ENCODE results near the gene USP22. TPM values are rescaled to one million over a fixed set of nuclear protein-coding genes. Genes with fewer than 3 reads are reported as not detected.

The USP22 gene
- total and polyA plus RNA-seq, 9 donors, result 75.2 to 246 (median 197) TPM

GRCh38 chr17:21018894-21019293 lies 23.9 kb downstream of the USP22 start:
- no peak overlapping the region for H3K4me3 ChIP-seq
- no peak overlapping the region for H3K27ac ChIP-seq
- 73 to 81% (median 73%) methylated on average over 9 of the region's 9 CpGs for WGBS, 3 donors
- no peak for TF ChIP-seq EP300 (IDR thresholded peaks at IDR 0.05)
- no peak for TF ChIP-seq CTCF (IDR thresholded peaks at IDR 0.05)
- no peak for TF ChIP-seq POLR2A (IDR thresholded peaks at IDR 0.05)
- H3K4me1 ChIP-seq (ENCODE audit: insufficient read depth), result peaks cover 2% of the 10 kb centered on the region
- H3K9me3 ChIP-seq, result no peaks in the 10 kb centered on the region
- no peaks in the 10 kb centered on the region for H3K27me3 ChIP-seq
- intact Hi-C loops (cut with DNase I), result no loop called here
- DNase-seq, result no peak
- no peaks in the 10 kb centered on the region for H3K36me3 ChIP-seq

DNA sequence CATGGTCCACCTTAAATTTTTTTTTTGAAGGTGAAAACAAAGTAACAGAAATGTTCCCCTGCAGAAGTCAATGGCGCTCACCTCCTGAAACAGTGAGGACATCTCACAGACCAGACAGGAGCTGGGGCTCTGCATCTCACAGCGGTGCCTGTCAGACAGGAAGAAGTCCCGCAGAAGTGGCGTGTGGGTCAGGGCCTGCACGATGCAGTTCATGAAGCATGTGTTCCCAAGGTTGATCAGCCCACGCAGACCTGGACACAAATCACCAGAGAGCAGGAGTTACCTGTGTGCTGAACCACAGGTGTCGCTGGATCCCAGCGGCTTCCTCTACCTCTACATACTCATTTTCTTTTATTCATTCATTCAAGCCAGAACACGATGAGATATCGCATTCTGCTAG lies 24.9 kb downstream of the USP22 start:
- DNase-seq, result no peak
- H3K27ac ChIP-seq, result no peak overlapping the region
- no peak for TF ChIP-seq POLR2A (IDR thresholded peaks at IDR 0.05)
- no peak for TF ChIP-seq CTCF (IDR thresholded peaks at IDR 0.05)
- TF ChIP-seq EP300 (IDR thresholded peaks at IDR 0.05), result no peak
- no peaks in the 10 kb centered on the region for H3K36me3 ChIP-seq
- H3K27me3 ChIP-seq, result no peaks in the 10 kb centered on the region
- H3K4me1 ChIP-seq (ENCODE audit: insufficient read depth), result no peaks in the 10 kb centered on the region
- intact Hi-C loops (cut with DNase I), result no loop called here
- 70 to 85% (median 74%) methylated on average over 10 of the region's 10 CpGs for WGBS, 3 donors
- no peaks in the 10 kb centered on the region for H3K9me3 ChIP-seq
- no peak overlapping the region for H3K4me3 ChIP-seq

DNA sequence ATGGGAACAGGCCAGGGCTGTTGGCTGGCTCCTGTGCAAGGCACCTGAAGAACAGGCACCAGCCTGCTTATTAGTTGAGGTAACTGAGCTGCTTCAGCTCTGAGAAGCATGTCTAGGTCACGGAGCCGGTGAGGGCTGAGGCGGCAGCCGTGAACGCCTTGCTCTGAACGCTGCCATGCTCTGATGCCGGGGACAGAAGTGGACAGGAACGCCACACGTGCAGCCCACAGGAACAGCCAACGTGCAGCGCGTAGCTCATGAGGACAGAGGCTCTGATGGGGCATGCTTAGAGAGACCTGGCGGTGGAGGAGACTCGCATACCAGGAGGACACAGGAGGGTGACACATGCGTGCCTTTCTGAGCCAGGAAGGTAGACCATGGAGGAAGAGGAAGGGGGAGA lies 25.6 kb downstream of the USP22 start:
- Histone ChIP-seq H3K9me3 (no peaks in the 10 kb centered on the region), H3K36me3 (no peaks in the 10 kb centered on the region), H3K4me1 (ENCODE audit: insufficient read depth) (no peaks in the 10 kb centered on the region), H3K4me3 (no peak overlapping the region), H3K27ac (no peak overlapping the region), H3K27me3 (no peaks in the 10 kb centered on the region)
- DNase-seq, result no peak
- intact Hi-C loops (cut with DNase I), result no loop called here
- TF ChIP-seq POLR2A (IDR thresholded peaks at IDR 0.05) (no peak), EP300 (IDR thresholded peaks at IDR 0.05) (no peak), CTCF (IDR thresholded peaks at IDR 0.05) (no peak)
- WGBS, 3 donors, result 87 to 92% (median 92%) methylated on average over 15 of the region's 15 CpGs

- Histone ChIP-seq H3K27me3 (no peaks in the 10 kb centered on the region), H3K27ac (no peak overlapping the region), H3K4me1 (ENCODE audit: insufficient read depth) (no peaks in the 10 kb centered on the region), H3K4me3 (no peak overlapping the region), H3K36me3 (no peaks in the 10 kb centered on the region), H3K9me3 (no peaks in the 10 kb centered on the region)
- no peak for DNase-seq
- intact Hi-C loops (cut with DNase I), result no loop called here
- 77 to 87% (median 85%) methylated on average over 7 of the region's 7 CpGs for WGBS, 3 donors
- TF ChIP-seq CTCF (IDR thresholded peaks at IDR 0.05) (no peak), POLR2A (IDR thresholded peaks at IDR 0.05) (no peak), EP300 (IDR thresholded peaks at IDR 0.05) (no peak)
Measured at GRCh38 chr17:21016826-21017225, 26.0 kb downstream of the USP22 start.

DNA sequence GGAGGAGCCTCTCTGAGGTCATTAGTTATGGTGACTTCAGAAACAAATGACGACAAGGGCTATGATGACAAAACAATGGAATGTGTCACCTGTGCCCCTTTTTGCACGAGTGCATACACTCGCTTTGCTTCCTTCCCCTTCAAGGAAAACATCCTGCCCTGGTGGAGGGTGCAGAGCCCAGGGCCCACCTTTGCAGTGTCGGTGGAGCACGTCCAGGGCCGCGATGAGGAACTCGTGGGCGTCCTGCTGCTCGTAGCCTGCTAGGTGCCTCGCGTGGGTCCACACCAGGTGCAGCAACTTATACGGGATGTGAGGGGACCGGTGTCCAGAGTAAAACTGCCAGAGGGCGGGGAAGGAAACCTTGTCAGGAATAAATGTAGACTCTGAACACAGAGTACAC lies 27.2 kb downstream of the USP22 start:
- Histone ChIP-seq H3K27me3 (no peaks in the 10 kb centered on the region), H3K4me1 (ENCODE audit: insufficient read depth) (no peaks in the 10 kb centered on the region), H3K4me3 (no peak overlapping the region), H3K9me3 (no peaks in the 10 kb centered on the region), H3K27ac (no peak overlapping the region), H3K36me3 (no peaks in the 10 kb centered on the region)
- TF ChIP-seq CTCF (IDR thresholded peaks at IDR 0.05) (no peak), POLR2A (IDR thresholded peaks at IDR 0.05) (no peak), EP300 (IDR thresholded peaks at IDR 0.05) (no peak)
- intact Hi-C loops (cut with DNase I), result no loop called here
- DNase-seq, result no peak
- 80 to 87% (median 81%) methylated on average over 15 of the region's 15 CpGs for WGBS, 3 donors
